HG03571 (cell line): ENCODE data around the gene UFC1.

ENCODE experiments used
- ATAC-seq: cut with Tn5 transposase; IDR thresholded peaks from one replicate; pipeline ENCODE4 v1.9.1; 2021; ENCODE audit not compliant: unreplicated experiment

UFC1 gene

GRCh38 chr1:161168906-161169305 is 15.1 kb downstream of the UFC1 start:
- no peak for ATAC-seq

GRCh38 chr1:161171191-161171590 is 17.4 kb downstream of the UFC1 start:
- ATAC-seq = no peak

- ATAC-seq = no peak
These were observed 17.9 kb downstream of the UFC1 start for GRCh38 chr1:161171696-161172095.

DNA sequence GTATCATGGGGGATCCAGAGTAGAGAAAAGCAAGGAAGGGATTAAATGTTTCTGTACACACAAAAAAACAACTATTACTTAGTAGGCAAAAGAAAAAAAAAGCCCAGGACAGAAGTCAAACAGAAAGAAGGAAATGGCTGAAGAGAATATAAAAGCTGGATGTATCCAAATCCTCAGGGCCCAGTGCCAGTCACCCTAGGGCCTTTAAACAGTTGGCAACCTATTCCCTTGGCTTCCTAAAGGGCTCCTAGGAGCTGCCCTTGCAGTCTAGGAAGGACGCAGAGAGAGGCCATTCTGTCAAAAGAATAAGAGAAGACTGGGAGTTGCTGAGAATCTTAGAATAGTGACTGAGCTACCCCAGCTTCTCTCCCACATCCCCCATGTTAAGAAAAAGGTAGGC is 18.6 kb downstream of the UFC1 start:
- ATAC-seq = no peak

- ATAC-seq = no peak
These were observed 19.1 kb downstream of the UFC1 start for GRCh38 chr1:161172776-161173376.

GRCh38 chr1:161173711-161174110 is 19.9 kb downstream of the UFC1 start:
- no peak for ATAC-seq

- ATAC-seq = no peak
These were observed 21.1 kb downstream of the UFC1 start for GRCh38 chr1:161174911-161175310.

- ATAC-seq = no peak
These were observed 22.1 kb downstream of the UFC1 start for GRCh38 chr1:161175771-161176453.

DNA sequence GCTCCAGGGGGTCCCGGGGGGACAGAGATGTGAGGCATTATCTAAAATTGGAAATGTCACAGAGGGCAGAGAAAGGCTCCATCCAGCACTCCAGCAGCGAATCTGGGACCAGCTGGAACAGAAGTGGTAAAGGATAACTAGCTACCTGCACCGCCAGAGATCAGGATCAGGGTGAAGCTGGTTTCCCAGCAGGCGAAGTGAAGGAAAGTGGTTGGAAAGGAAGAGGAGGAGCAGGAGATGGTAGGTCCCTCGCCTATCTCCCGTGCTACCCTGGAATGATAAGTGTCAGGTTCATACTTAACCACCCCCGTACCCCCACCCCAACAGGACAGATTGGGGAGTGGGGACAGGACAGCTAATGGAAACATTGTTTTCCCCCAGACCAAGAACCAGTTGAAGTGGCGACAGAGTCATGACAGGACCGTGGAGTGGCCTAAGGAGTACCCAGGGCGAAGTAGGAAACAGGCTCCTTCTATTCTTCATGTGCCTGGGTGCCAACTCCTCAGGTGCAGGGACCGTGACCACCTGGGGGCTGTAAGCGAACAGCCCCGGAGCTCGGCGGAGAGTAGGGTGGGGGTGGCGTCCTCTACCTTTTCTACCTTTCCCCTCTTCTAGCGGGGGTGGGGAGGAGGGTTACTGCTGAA is 22.8 kb downstream of the UFC1 start:
- no peak for ATAC-seq

- ATAC-seq = peak; percentile 57
These were observed 23.5 kb downstream of the UFC1 start, which contains the start of gene B4GALT3 for GRCh38 chr1:161177112-161177935. Gene B4GALT3, minus strand, starts transcription at chr1:161177507. Its CDS starts 1,447 bp downstream, at chr1:161176060.

DNA sequence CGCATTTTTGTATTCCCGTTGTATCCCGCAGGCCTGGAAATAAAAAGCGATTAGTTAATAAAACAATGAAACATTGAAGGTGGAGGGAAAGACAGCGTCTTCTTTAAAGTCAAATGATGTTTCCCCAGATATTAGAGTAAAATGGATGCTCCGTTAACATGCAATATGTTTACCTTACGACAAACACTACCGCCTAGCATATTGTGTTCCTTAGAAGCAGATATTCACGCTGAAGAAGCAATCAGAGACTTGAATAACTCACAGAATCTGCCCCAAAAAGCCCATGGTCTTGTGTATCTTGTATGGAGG is 24.1 kb downstream of the UFC1 start:
- no peak for ATAC-seq

DNA sequence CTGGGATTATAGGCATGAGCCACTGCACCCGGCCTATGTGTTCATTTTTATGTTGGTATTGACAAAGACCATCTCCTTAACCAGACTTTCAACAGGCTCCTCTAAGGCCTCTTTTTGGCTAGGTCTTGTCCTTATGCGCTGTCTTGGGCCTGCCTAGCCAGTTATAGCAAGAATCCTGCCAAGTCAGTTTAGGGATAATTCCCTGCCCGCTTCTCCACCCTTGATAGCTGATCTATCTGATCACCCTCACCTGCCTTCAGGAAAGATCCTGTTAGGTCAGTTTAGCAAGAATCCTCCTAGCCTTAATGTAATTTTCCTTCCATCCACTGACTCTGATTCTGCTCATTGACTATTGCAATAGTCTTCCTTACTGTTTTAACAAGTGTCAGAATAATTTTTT is 25.9 kb downstream of the UFC1 start:
- no peak for ATAC-seq

GRCh38 chr1:161180639-161181038 is 26.9 kb downstream of the UFC1 start:
- ATAC-seq = no peak

DNA sequence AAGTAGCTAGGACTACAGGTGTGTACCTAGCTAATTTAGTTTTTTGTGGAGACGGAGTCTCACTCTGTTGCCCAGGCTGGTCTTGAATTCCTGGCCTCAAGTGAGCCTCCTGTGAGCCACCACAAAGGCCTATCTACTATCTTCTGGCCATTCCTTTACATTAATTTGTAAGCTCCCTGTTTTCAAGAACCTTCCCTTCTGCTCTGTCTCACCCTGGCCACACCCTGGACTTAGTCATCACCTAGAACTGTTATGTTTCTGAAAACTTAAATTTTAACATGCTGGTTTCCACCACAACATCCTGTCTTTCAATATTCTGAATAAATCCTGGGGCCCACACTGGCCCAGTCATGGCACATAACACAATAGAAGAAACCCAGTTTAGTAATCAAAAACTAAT is 28.4 kb downstream of the UFC1 start:
- ATAC-seq = no peak

DNA sequence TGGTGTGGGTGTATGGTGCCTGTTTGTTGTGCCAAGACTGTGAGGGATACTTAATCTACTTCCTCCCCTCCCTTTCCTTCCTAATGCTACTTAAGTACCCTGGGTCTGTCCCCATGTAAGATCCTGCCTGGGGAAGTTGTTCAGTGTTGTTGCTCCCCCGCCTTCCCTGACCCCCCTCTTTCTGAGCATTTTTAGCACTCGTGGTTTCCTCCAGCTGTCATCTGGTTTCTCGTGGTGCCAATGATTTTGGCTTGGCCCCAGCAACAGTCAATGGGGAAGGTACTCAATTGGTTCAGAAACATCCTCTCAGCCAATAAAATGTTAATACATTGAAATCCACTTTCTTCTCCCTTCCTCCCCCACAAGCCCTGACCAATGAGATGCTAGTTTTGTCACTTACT is 31.5 kb downstream of the UFC1 start:
- peak; percentile 52 for ATAC-seq

DNA sequence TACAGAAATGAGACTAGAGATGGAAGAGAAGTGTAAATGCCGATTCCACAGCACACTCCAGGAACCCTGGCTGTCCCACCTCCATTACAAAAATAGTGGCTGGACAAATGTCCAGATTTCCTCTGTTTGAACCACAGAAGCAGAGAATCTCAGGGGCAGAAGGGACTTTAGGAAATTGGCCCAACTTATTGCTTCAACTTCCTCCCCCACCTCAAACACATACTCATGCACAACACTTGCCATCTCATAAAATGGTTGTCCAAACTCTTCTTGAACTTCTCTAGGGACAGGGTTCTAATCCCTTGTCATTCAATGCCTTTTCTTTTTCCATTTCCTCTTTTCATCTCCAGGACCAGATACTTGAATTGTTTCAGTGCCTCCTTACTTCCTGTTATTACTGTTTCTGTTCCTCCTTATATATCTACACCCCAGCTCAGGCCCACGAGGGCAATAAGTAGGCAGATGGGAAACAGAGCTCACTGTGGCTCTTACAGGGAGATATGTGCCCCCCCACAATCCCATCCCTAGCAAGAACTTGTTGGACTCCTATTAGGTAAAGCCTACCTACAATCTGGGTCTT is 32.0 kb downstream of the UFC1 start:
- ATAC-seq = peak; percentile 29

DNA sequence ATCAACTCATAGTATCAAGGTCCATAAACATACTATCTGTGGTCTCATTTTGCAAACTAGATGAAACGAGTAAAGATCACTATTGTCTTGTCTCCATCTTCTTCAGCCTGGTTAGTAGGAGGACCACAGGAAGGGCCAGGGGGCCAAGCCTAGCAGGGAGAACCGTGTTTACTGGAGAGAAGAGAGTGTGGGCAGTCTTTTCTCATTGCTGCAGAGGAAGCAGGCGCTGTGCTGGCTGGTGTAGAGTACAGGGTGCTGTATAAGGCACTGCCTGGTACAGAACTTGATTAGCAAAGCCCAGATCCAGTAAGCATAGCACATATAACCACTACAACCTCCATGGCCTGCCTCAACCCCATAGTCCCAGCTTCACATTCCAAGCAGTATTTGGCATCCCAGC is 33.5 kb downstream of the UFC1 start:
- no peak for ATAC-seq

DNA sequence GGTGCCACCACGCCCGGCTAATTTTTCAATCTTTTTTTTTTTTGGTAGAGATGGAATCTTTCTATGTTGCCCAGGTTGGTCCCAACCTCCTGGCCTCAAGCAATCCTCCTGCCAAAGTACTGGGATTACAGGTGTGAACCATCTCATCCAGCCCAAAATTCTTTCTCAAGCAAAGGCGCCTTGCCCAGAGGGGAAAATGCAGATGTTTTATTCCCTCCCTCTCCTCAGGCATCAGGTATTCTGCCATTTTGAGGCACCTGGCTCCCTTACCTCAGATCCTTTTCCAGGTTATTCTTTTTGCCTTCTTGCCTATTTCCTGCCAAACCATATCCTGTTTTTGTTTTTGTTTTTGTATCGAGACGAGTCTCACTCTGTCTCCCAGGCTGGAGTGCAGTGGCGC is 34.6 kb downstream of the UFC1 start:
- ATAC-seq = no peak

DNA sequence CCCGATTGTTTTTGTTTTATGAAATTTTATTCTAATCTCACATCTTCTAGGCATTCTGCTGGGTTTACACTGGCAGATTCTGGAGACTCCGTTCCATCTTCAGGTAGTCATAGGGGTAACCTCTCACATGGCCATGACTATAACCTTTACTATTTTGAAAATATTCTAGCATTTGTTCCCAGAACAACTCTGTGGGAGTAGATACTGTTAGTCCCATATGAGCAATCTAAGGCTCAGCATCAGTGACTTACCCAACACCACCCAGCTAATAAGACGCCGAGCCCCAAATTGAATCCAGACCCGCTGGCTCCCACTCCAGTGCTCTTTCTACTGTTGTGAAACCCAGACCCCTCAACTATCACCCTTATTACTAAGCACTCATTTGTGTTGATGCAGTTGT is 35.3 kb downstream of the UFC1 start:
- no peak for ATAC-seq

GRCh38 chr1:161190962-161191521 is 37.3 kb downstream of the UFC1 start:
- no peak for ATAC-seq

- ATAC-seq = no peak
These were observed 38.2 kb downstream of the UFC1 start for GRCh38 chr1:161191971-161192370.
